GM19452 (cell line): ENCODE data around the gene UNC5B.

Experiments
- ATAC-seq: cut with Tn5 transposase; IDR thresholded peaks from one replicate; pipeline ENCODE4 v1.9.1; 2021; ENCODE audit not compliant: unreplicated experiment

UNC5B gene

DNA sequence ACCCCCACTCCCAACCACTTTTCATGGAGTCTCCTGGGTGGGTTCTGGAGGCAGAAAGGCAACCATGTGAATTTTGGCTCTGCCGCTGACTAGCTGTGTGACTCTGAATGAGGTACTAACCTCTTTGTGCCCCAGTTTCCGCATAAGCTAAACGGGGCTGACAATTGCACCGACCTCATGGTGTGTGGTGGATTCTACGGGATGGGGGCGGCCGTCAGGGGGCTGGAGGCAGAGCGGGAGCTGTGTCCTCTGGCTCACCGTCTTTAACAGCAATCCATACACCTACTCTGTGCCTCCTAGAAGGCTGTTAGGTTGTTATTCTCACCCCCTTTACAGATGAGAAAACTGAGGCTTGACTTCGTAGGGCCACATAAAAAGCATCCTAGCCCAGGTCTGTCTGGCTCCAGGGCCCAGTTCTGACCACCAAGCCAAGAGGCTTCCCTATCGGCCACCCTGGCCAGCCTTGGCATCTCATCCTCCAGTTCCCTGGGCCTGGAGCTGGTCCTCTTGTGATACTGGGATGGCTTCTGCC lies 102.4 kb downstream of the UNC5B start:
- ATAC-seq, result no peak

DNA sequence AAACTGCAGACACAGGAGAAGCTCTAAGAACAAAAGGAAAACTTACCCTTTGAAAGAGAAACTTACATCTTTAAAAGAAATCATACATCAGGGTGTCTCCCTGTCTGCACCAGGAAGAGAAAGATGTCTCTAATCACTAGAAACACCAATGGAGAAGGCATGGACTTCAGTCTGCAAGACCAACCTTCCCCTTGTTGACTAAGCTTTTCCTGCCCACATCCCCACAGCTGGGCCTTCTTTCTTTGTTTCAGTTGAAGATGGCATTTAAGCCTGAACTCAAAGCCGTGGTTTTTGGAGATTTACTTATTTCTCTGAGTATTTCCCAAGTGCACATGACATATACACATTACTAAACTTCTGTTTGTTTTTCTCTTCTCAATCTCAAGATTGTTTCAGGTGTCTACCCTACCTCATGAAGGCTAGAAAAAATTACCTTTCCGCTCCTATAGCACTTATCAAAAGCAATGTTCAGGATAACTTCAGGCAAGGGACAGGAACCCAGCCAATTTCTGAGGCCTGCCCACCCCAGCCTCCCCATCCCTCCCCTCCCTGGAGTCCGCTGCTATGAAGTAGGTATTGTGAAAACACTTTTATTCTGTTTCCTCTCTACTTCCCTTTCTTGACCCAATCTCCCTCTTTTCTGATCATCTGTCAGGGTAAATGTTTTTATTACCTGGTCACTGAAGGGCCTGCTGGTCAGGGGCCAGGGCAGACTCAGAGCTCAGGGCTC lies 103.9 kb downstream of the UNC5B start:
- no peak for ATAC-seq

DNA sequence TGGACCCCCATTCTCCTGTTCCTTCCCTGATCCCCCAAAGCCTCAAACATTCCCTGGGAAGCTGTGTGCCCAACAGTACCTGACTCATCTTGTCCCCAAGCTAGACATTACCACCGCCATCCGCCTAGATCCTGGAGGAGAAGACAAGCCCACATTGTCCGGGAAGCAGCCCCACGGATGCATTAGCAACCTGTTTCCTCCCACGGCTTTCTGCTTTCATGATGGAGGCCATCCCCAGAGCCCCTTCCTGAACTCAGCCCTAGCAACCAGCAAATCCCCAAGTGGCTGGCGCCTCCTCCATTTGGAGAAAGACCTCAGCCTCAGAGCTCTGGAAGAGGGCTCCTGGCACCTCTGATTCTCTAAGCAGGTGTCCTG lies 104.4 kb downstream of the UNC5B start:
- ATAC-seq, result no peak

DNA sequence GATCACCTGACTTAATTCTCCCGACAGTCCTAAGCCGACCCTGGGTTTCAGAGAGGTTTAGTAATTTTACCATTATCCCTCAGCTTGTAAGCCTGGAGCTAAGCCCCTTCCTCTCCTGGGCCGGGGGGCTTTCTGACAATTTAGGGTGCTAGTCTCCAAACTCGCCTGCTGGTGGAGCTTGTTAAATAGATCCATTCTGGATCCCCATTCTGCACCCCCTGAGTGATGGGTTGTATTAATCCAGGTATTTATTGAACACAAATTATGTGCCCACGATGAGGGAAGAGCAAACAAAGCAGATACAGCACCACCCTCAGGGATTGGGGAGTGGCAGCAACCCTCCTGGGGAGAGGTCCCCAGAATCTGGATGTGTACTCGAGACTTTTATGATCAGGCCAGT lies 105.4 kb downstream of the UNC5B start:
- no peak for ATAC-seq

DNA sequence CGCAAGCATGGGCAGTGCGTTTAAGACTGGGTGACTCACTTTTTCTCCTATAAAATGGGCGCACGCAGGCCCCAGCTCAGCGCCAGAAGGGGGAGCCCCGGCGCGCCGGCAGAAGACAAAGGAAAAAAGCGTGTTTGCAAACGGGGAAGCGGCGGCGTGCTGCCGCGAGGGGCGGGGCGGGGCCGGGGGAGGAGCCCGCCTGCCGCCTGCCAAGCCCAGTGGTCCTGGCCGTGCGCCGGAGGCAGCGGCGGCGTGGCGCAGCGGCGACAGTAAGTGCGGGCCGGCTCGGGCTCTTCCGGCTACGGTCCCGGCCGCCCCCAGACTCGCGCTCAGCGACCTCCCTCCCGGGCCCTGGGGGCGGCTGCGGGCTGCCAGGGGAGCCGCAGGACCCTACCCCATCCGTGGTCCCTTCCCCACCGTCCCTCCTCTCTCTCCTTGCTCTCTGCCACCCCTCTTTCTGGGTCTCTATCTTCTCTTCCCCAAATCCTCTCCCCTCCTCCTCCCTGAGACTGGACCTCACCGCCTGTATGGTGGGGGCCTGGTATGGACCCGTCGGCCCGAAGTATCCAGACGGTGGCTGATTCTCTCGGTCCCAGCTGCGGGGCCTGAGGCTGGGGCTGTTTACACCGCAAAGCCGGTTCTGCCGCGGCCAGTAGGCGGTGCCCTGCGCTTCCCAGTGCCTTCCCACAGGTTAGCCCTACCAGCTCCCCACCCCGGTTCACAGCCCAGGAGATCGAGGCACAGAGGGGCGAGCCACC lies 106.9 kb downstream of the UNC5B start, which contains the start of gene SLC29A3:
Gene SLC29A3, plus strand, starts transcription at position 218 of the 758 bp plus-strand sequence. Its CDS starts 51 bp downstream, at position 269.
- ATAC-seq, result peak; percentile 84

DNA sequence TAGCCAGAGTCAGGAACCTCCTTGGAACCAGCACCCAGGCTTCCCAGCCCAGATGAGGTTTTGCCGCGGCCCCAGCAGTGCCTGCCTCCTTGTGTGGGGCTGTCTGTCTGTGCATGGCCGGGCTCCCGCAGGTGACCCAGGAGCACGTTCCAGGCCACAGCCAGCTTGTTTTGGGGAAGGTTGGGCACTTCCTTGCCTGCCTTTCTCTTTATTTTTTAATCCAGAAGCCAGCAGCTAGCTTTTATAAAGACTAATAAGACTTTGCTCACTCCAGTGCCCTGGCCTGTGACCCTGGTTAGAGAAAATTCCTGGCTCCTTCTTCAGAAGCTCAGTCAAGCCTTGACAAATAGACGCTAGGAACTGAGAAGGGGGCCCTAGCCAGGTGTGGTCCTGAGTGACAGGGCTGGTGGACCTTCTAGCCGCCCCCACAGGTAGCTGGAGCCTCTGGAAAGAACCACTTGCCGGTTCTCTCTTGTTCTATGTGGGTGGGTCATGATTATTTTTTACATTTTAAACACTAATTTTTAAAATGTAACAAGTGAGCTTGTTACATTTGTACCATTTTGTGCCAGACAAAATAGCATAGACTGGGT lies 107.5 kb downstream of the UNC5B start:
- peak; percentile 6 for ATAC-seq

DNA sequence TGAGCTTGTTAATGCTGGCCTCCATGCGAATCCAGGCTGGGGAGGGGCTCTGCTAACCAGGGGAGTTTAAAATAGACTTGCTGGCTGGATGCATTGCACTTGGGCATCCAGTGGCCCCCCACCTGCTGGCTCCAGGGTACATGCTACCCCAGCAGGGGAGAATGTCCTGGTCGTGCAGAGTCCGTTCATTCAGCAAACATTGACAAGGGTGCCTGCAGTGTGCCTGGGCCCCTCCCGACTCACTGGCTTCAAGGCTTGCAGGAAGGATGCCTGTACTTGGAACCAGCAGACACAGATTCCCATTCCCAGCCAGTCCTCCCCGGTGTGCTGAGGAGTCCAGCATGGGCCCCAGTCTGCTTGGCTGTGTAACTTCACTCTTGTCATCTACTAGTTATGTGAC lies 108.2 kb downstream of the UNC5B start:
- no peak for ATAC-seq

DNA sequence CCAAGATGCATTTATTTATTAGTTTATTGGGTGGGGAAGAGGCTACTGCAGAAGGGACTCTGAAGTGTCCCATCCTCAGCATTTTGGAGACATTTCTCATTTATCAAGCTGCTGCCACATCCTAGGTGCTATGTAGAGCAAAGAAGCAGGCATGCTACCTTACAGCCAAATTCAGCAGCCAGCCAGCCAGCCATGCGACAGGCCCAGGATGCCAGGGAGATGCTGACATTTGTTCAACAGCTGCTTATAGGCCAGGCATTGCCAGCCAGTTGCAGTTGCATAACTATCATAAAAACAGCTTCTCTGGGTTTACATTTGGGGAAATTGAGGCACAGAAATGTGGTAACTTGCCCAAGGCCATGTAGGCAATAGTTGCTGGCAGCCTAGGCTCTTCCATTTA lies 109.0 kb downstream of the UNC5B start:
- ATAC-seq, result no peak

DNA sequence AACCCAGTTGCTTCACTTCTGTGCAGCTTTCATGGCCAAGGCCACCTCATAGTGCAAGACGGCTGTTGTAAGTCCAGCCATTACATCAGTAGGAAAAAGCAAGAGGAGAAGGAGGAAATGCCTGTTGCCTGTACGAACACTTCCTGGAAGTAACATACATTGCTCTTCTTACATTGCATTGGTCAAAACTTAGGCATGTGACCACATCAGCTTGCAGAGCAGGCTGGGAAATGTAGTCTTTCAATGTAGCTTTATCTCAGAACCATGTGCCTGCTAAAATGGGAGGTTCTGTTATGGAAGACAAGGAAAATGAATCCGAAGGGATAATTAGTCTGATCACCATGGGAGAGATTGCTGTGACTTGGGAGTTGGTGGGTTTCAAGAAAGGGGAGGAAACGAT lies 111.0 kb downstream of the UNC5B start:
- no peak for ATAC-seq

DNA sequence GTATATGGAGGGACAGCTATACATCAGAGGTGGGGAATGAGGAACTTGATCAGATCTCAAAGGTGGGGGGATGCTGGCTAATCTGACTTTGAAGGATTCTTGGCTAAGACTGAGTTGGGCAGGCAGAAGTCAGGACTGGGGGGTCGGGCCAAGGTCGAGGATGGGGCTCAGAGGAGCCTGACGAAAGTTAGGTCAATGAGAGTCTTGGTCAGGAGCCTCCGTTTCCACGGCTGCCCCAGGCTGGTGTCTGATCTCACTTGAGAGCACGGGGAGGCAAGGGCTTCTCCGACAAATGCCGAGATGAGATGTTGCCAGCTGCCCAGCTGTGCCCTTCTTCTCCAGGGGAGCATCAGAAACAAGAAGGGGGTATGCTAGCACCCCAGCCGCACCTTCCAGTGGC lies 112.4 kb downstream of the UNC5B start:
- ATAC-seq, result no peak

DNA sequence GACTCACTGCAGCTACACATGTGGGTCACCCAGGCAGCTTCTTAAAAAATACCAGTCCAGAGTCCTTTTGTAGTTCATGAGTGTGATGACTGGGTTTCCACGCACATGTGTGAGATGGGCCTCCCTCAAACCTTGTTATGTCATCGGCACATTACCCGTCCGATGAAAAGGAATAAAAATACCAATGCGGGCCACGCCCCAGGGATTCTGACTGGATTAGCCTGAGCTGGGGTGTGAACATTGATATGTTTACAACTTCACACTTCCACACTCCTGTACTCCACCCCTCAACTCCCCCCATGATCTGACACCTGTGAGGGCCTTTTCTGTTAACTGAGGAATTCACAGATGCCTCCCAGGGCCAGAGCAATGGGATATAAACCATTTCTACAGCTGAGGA lies 112.9 kb downstream of the UNC5B start:
- no peak for ATAC-seq

DNA sequence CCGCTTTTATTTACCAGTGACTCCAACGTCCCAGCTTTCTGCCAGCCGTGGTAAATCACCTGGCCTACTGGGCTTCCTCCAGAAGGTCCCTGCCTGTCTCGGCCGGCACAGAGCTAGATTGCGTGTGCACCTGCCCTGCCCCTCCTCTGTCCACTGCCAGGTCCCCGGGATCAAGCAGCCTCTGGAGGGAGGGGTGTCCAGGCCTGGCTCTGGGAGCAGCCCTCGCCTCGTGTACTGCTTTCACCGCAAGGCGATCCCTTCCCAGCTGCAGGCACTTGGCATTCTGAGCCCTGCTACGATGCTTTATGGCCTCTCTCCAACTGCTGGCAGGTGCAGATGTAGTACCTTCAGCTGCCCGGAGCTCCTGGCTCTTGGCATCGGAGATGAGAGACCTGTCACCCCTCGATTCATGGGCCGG lies 114.1 kb downstream of the UNC5B start:
- ATAC-seq, result no peak

DNA sequence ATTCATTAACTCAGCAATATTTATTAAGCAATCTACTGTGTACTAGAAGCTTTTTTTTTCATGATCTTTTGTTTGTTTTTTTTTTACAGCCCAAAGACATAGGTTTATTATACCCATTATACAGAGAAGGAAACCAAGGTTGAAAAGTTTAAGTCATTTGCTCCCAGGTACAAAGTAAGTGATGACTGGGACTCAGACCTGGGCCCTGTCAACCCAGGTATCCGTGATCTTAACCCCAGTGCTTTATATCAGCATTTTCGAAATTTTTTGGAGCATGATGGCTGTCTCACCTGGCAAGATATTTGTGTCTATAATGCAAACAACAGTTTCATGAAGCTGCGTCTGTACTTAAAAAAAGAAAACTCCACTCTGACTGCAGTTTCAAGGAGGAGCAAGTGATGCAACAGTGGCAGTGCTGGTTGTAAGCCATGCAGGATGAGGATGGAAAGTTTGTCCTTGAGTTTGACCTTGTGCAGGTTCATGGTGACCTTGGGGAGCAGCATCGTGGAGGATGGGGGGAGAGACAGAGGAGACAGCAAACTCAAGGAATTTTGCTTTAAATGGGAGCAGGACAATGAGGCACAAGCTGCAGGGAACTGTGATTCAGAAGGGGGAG lies 118.5 kb downstream of the UNC5B start:
- no peak for ATAC-seq

DNA sequence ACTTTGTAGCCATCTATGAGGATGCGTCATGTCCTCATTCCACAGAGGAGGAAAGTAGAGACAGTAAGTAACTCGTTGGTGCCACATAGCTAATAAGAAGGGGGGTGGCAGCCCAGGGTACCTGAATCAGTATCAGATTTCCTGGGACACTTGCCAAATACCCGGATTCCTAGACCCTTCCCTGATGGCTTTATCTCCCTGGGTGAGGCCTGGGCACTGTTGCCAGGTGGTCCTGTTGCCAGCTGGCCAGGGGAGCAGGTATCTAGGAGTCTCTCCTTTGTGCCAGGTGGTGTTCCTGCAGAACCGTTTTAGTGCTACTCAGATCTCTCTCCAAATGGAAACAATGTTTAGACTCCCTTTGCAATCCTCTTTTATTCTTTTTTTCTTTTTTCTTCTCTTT lies 119.4 kb downstream of the UNC5B start:
- ATAC-seq, result no peak

DNA sequence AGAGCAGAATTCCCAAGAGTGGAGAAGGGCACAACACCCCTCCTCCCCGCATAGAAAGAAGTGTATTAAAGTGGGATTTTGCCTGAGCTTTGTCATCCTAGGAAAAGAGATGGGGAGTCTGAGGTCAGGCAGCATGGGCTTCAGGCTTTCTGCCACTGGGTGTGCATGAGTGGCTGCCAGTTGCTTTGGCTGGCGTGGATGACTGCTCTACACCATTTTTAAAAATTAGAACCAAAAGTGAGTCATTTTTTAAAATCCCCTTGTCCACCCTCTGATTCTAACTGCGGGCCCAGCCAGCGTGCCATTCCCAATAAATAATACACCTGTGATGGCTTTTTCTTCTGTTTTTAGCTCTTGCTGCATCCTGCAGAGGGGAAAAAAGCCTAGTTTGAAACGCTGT lies 120.1 kb downstream of the UNC5B start:
- no peak for ATAC-seq

DNA sequence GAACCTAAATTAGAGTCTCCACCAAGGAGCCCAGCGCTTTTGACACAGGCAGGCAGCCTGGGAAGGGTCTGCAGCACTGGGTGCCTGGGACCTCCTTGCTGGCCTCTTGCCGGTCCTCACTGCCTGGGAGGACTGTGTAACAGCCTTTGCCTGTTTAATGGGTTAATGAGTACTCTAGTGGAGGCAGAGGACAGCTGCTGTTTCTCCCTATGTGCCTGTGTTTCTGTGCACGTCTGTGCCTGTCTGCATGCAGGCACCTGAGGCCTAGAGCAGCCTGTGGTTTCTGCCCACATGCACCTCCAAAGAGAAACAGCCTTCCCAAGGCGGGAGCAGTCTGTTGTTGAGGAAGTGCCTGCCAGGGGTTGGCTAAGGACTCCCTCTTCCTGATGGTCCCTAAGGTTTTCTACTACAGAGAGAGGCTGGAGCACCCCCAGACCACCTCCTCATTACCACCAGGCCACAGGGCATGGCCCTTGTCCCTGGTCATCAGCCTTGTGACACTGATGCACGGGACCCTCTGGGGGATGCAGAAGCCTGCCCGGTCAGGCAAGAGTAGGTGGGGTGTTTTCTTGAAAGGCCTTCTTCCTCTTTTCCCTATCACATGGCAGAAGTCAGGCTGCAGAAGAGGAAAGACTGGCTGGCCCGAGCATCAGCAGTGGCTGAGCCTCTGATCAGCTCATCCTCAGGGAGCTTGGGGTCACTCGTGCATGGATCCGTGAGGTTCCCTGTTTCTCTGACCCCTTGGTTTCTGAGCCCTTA lies 120.9 kb downstream of the UNC5B start:
- ATAC-seq, result no peak

DNA sequence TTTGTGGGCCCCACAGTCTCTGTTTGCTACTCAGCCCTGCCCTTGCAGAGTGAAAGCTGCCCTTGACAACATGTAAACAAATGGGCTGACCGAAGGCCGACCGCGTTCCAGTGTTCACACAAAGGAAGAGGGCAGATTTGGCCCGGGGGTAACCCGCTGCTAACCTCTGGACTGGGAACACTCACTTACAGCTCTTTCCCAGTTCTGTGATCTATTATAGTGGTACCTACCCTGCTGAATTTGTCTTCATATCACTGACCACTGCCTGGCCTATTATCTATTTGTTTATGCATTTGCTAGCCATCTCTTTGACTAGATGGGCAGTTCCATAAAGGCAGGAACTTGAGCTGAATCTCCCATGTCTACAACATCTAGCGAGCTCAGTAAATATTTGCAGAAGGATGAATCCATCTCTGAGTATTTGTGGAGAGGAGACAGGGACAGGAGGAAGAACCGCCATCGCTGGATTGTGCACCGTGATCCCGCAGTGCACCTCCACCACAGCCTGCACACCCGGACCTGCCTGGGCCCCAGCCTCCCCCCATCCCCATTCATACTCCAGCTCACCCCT lies 121.9 kb downstream of the UNC5B start:
- ATAC-seq, result no peak

DNA sequence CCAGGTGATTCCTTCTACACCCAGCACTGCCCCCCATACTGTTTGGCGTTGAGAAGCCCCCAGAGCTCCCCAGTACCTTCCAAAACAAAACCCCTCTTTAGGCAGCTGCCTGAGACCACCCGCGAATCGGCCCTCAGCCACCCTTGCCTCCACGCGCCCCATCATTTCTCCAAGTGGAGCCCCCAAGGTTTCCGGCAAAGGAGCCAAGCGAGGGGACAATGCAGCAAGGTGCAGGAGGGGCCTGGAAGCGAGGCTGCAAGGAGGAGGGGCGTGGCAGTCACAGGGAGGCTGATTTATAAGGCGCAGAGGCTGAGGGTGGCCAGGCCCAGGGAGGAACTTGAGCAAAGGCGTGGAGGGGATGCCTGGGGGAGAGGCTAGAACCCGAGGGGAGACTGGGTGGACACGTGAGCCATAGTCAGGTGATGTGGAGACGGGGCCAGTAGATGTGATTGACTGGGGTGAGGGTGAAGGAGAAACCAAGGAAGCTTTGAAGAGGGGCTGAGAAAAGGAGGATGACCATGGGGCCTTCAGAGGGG lies 122.9 kb downstream of the UNC5B start:
- ATAC-seq, result no peak

DNA sequence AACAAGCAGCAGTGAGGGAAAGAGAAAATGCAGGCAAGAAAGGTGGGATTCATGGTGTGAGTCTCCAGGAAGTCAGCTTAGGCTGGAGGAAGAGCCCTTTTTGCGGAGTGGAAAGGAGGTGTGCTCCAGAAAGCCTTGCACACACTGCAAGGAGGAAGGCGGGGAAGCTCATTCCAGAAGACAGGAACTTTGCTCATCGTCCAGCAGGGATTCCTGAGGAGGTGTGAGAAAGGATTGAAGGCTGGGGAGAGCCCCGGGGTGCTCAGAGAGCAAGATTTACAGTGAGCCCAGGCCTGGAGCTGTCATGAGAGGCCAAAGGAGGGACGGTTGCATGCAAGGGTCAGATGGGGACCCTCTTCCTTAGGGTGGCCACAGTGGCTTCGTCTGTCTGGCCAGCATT lies 124.3 kb downstream of the UNC5B start:
- ATAC-seq, result no peak

DNA sequence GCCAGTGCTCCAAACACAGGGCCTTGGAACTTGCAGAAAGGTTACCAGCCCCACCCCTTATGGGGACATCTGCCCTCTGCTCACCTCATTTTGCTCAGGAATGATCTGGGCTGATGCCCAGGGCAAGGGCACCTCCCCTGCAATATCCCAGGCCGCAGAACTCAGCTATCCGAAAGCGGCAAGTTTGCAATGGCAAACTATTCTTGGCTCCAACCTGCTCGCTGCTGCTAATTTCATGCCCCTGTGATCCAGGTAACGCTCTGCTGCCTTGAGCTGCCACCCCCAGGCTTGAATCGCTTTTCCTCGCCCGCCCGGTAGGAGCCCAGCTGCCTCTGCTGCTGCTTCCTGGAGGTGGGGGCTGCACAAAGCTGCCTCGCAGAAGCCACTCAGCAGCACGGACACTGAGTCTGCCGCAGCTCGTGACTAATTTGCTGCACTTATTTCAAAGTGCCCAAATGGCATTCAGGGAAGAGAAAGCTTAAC lies 124.9 kb downstream of the UNC5B start:
- ATAC-seq, result no peak
